ENCODE results near the gene SRP14.
"Not testable (repeated sequence)": the region's sequence is repeated elsewhere in the genome, so short reads cannot be mapped to it uniquely, and the experiment has no call there.

The SRP14 gene

DNA sequence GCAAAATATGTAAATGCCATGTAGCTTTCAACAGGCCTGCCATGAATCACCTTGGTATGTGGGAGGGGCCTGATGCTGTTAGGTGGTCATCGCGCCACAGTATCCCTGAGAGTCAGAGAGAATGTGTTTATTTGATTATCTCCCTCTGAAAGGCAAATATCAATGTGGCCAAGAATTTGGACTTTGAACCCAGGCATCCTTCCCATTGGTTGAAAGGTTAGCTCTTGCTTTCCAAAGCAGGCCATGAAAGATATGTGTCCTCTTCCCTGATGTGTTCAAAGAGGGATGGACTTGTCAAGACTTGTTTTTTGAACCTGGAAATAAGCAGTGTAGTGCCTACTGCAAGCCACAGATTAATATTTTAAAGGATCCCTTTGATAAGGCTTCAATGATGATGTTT is 36.7 kb downstream of the SRP14 start:
- H3K4me1 Mint-ChIP-seq (ENCODE audit: low read depth) = no peaks in the 10 kb centered on the region
- no peak overlapping the region for H3K27ac Mint-ChIP-seq
- H3K27me3 Mint-ChIP-seq = no peaks in the 10 kb centered on the region
- H3K4me3 Mint-ChIP-seq = no peak overlapping the region
- no peaks in the 10 kb centered on the region for H3K9me3 Mint-ChIP-seq
- peaks cover 44% of the 10 kb centered on the region for H3K36me3 Mint-ChIP-seq (ENCODE audit: low read depth)

DNA sequence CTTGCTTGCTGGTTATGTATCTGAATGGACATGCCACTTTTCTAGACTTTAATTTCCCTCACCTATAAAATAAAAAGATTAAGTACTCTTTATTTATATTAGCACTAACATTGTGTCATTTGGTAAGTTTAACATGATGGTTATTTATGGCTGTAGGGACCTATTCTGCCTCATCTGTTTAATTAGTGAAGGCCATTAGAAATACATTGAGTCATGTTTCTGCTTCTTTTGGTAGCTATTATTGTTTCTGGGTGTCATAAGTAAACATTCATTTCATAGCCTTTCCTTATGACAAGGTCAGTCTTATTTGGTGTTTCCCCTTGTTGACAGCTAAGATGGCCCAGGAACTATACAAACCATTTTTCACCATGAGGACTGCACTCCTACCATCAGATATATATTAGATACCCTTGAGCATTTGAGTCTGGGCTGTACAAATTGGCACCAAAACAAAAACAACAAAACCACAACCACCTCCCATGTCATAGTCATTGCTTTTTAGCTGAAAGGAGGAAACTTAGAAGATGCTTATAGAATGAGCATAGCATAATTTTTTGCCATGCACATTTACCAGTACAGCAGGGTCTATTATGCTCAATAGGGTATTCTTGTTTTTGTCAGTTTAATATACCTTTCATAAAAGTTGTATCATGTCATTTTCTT is 39.3 kb downstream of the SRP14 start:
- Mint-ChIP-seq H3K36me3 (ENCODE audit: low read depth) (peaks cover 42% of the 10 kb centered on the region), H3K4me3 (no peak overlapping the region), H3K27me3 (no peaks in the 10 kb centered on the region), H3K9me3 (no peaks in the 10 kb centered on the region), H3K27ac (no peak overlapping the region), H3K4me1 (ENCODE audit: low read depth) (no peaks in the 10 kb centered on the region)

DNA sequence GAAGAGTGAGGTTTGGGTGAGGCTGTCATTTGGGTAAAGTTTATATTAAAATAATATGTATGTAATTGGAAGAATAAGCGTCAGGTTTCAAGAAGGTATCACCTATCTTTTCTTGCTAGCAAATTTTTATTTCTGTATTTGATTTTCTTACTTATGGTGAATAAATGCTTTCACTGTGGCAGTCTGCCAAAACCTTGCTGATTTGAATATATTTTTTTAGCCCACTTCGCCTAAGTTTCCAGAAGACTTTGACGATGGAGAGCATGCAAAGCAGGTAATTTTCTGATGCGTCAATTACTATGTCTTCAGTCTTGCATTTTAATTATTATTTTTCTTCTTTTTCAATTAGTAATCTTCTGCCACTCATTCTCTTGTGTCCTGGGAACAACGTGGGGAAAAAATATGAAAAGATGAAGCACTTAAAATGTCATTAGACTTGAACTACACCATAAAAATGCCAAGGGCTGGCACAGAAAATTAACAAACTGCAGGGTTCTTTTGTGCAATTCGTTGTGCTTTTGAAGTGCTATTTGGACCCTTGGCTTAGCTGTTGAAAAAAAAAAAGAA is 40.4 kb downstream of the SRP14 start:
- H3K27me3 Mint-ChIP-seq = no peaks in the 10 kb centered on the region
- H3K4me3 Mint-ChIP-seq = no peak overlapping the region
- peaks cover 45% of the 10 kb centered on the region for H3K36me3 Mint-ChIP-seq (ENCODE audit: low read depth)
- no peaks in the 10 kb centered on the region for H3K9me3 Mint-ChIP-seq
- no peaks in the 10 kb centered on the region for H3K4me1 Mint-ChIP-seq (ENCODE audit: low read depth)
- no peak overlapping the region for H3K27ac Mint-ChIP-seq

DNA sequence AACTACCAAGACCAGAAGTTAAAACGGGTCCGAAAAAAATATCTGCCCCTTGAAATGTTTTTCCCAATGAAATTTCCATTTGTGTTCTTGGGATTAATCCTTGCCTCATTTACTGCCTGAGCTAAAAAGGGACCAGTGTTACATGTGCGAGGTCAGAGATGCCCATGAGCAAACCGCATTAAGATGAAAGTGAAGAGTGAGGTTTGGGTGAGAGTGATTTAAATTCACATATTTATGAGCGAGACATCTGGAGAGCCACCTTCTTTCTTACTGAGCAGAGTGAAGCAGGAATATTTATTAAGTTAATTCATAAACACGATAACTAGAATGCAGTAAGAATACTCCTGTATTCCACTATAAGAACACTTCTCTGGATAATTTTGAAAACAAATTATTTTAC is 41.3 kb downstream of the SRP14 start:
- Mint-ChIP-seq H3K4me1 (ENCODE audit: low read depth) (no peaks in the 10 kb centered on the region), H3K4me3 (no peak overlapping the region), H3K27me3 (no peaks in the 10 kb centered on the region), H3K36me3 (ENCODE audit: low read depth) (peaks cover 45% of the 10 kb centered on the region), H3K27ac (no peak overlapping the region), H3K9me3 (no peaks in the 10 kb centered on the region)

DNA sequence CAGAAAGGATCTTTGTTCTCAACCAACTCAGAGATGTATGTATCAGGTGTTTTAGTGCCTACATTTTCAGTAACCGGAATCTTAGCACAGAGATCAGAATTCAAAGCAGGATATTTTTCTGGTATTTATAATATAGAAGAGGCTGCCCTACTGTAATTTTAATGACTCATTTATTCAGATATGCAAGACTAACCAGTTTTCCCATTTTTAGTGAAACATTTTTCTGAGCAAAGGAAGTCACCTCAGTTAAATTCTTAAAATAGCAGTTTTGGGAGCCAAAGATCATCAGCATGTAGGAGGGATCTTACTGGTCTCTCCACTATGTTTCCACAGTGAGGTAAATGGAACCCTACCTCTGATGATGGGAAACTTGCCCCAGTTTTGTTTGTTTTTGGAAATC is 42.0 kb downstream of the SRP14 start:
- no peaks in the 10 kb centered on the region for H3K27me3 Mint-ChIP-seq
- no peak overlapping the region for H3K4me3 Mint-ChIP-seq
- H3K36me3 Mint-ChIP-seq (ENCODE audit: low read depth) = peaks cover 42% of the 10 kb centered on the region
- no peaks in the 10 kb centered on the region for H3K9me3 Mint-ChIP-seq
- no peak overlapping the region for H3K27ac Mint-ChIP-seq
- no peaks in the 10 kb centered on the region for H3K4me1 Mint-ChIP-seq (ENCODE audit: low read depth)

DNA sequence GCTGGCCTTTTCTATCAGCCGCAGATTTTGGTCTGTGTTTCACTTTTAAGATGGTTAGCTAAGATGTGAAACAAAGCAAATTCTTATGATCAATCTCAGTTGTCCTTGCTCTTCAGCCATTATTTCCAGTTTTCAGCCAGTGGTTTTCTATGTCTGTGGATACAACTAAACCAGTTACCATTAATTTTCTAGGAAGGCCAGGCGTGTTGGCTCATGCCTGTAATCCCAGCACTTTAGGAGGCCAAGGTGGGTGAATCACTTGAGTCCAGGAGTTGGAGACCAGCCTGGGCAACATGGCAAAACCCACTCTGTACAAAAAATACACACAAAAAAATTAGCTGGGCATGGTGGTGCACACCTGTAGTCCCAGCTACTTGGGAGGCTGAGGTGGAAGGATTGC is 42.8 kb downstream of the SRP14 start:
- H3K9me3 Mint-ChIP-seq; H3K4me1 Mint-ChIP-seq (ENCODE audit: low read depth); H3K27ac Mint-ChIP-seq; H3K27me3 Mint-ChIP-seq; H3K4me3 Mint-ChIP-seq: not testable (repeated sequence)
- peaks cover 43% of the 10 kb centered on the region for H3K36me3 Mint-ChIP-seq (ENCODE audit: low read depth)

DNA sequence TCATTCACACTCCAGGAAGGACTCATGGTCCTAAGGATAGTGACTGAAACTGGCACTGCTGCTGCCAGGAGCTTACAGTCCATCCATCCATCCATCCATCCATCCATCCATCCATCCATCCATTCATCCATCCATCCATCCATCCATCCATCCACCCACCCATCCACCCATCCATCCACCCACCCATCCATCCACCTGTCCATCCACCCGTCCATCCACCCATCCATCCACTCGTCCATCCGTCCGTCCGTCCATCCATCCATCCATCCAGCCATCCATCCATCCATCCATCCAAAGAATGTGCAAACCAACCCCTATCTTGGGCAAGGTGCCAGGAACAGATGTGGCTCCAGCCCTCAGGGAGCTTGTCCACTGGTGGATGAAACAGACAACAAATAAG is 46.0 kb downstream of the SRP14 start:
- not testable (repeated sequence) for H3K9me3 Mint-ChIP-seq; H3K27ac Mint-ChIP-seq; H3K27me3 Mint-ChIP-seq; H3K4me1 Mint-ChIP-seq (ENCODE audit: low read depth); H3K4me3 Mint-ChIP-seq
- H3K36me3 Mint-ChIP-seq (ENCODE audit: low read depth) = peaks cover 56% of the 10 kb centered on the region

DNA sequence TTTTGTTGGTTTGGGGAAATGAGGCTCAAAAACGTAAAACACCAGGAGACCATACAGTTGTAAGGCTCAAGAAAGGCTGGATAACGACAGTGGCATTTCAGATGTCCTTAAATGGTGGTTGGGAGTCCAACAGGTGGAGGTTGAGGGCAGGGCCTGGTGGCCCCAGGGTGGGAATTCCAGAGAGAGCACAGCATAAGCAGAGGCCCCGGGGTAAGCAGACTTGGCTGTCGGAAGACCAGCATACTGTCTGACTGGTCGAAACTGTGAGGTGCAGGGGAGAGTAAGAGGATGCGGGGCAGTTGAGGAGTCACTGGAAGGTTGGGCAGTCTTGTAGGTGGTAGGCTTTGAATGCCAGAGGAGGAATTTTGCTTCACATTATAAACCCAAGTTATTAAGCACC is 48.3 kb downstream of the SRP14 start:
- H3K4me3 Mint-ChIP-seq = no peak overlapping the region
- H3K9me3 Mint-ChIP-seq = no peaks in the 10 kb centered on the region
- no peak overlapping the region for H3K27ac Mint-ChIP-seq
- no peaks in the 10 kb centered on the region for H3K4me1 Mint-ChIP-seq (ENCODE audit: low read depth)
- H3K36me3 Mint-ChIP-seq (ENCODE audit: low read depth) = peaks cover 50% of the 10 kb centered on the region
- no peaks in the 10 kb centered on the region for H3K27me3 Mint-ChIP-seq

DNA sequence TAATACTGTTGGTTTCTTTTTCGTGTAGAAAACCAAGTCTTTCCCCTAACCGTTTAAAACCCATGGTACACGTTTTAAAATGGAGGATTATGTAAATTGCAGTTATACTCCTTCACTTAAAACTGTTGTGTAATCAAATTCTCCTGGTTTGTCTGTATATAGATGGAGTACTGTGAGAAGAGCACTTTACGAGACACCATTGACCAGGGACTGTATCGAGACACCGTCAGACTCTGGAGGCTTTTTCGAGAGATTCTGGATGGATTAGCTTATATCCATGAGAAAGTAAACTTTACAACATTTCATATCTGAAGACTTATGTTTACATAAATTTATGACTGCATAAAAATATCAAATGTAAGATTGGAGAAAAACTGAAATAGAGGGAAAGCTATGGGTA is 51.2 kb downstream of the SRP14 start:
- H3K36me3 Mint-ChIP-seq (ENCODE audit: low read depth) = peaks cover 50% of the 10 kb centered on the region
- H3K27me3 Mint-ChIP-seq = no peaks in the 10 kb centered on the region
- H3K27ac Mint-ChIP-seq = no peak overlapping the region
- H3K9me3 Mint-ChIP-seq = no peaks in the 10 kb centered on the region
- H3K4me1 Mint-ChIP-seq (ENCODE audit: low read depth) = no peaks in the 10 kb centered on the region
- no peak overlapping the region for H3K4me3 Mint-ChIP-seq

Data from stimulated activated naive CD8-positive, alpha-beta T cell treated with anti-CD3 and anti-CD28 coated beads, Interleukin-15, Interleukin-2, amounts not matched to agents 100 ng/mL and 50 ng/mL, for 24 hours (primary cell).